B cell (primary cell): ENCODE measurements around the gene ZNF556. TPM values are rescaled to one million over a fixed set of nuclear protein-coding genes. Genes with fewer than 3 reads are reported as not detected.

Experiments used
- ATAC-seq: fragments of 200-7000 bp; cut with Tn5 transposase; one replicate; pipeline ENCODE4 v1.10.0; 2021; ENCODE audit warnings: low read depth, mild to moderate bottlenecking, moderate number of reproducible peaks, moderate library complexity
- CTCF ChIA-PET: fragments of 350-600 bp; sonication (Branson Sonifier 250); formaldehyde crosslinking; loops from one replicate; lab custom pipeline; 2021; ENCODE audit warnings: antibody characterized with exemption, inconsistent platforms; lab: Charles Lee
- POLR2A ChIA-PET: fragments of 350-600 bp; sonication (Branson Sonifier 250); formaldehyde crosslinking; loops from one replicate; lab custom pipeline; 2021; ENCODE audit warnings: antibody characterized with exemption; lab: Charles Lee
- DNase-seq: peaks from one replicate; pipeline ENCODE4 v3.0.0; 2013
- H2AFZ ChIP-seq: 2 replicates; pipeline ENCODE4 v1.6.1; 2012; ENCODE audit warnings: mild to moderate bottlenecking, low read depth, low read length; ENCODE audit not compliant: insufficient read depth, poor library complexity, severe bottlenecking
- H3K27ac ChIP-seq, 2 donors: 1 replicate in 1 of 2; 2 replicates in 1 of 2; pipeline ENCODE4 v1.5.1; 2012 to 2013; ENCODE audit warnings: low read length in 2 of 2, mild to moderate bottlenecking in 2 of 2, moderate library complexity in 1 of 2
- H3K27me3 ChIP-seq, 4 experiments: fragments of 200-600 bp in 1 of 4; sonication (generic) in 1 of 4; replicated peaks in 1 of 4; 1 replicate in 2 of 4; 2 replicates in 2 of 4; pipeline versions ENCODE4 v1.6.1 to v1.7.0; 2013 to 2016; ENCODE audit warnings: low read length in 3 of 4, mild to moderate bottlenecking in 2 of 4, mixed read lengths in 1 of 4, moderate library complexity in 1 of 4; ENCODE audit not compliant: insufficient read depth in 4 of 4, control insufficient read depth in 3 of 4; ENCODE audit errors: control extremely low read depth in 1 of 4
- H3K36me3 ChIP-seq, 2 experiments: replicated peaks in 1 of 2; 1 replicate in 1 of 2; 2 replicates in 1 of 2; pipeline versions ENCODE4 v1.6.1 to v1.7.1; 2013; ENCODE audit warnings: low read length in 1 of 2; ENCODE audit not compliant: insufficient read depth in 2 of 2, control insufficient read depth in 1 of 2; ENCODE audit errors: control extremely low read depth in 1 of 2, extremely low read depth in 1 of 2
- H3K4me1 ChIP-seq, 2 donors: fragments of 200-600 bp in 1 of 2; sonication (generic) in 1 of 2; 1 replicate in 1 of 2; 2 replicates in 1 of 2; pipeline versions ENCODE4 v1.5.1 to v1.6.1; 2013 to 2017; ENCODE audit warnings: low read length in 2 of 2; ENCODE audit not compliant: control insufficient read depth in 2 of 2, insufficient read depth in 2 of 2
- H3K4me2 ChIP-seq: replicated peaks from 2 replicates; pipeline ENCODE3; 2012; ENCODE audit warnings: mild to moderate bottlenecking, low read depth, low read length; ENCODE audit not compliant: poor library complexity, severe bottlenecking
- H3K4me3 ChIP-seq, 5 experiments: fragments of 200-600 bp in 1 of 5; sonication (generic) in 1 of 5; 1 replicate in 3 of 5; 2 replicates in 2 of 5; pipeline versions ENCODE4 v1.5.1 to v1.7.0; 2011 to 2016; ENCODE audit warnings: low read length in 4 of 5, mild to moderate bottlenecking in 4 of 5, low read depth in 2 of 5, control low read depth in 1 of 5, moderate library complexity in 1 of 5; ENCODE audit not compliant: insufficient read depth in 1 of 5; ENCODE audit errors: control extremely low read depth in 1 of 5, extremely low read depth in 1 of 5
- H3K79me2 ChIP-seq: fragments of 200-600 bp; sonication (generic); one replicate; pipeline ENCODE4 v1.6.0; 2016; ENCODE audit warnings: low read length; ENCODE audit not compliant: control insufficient read depth, insufficient read depth
- H3K9ac ChIP-seq: fragments of 200-600 bp; sonication (generic); 2 replicates; pipeline ENCODE4 v1.6.1; 2017; ENCODE audit warnings: mild to moderate bottlenecking, low read length, moderate library complexity
- H3K9me3 ChIP-seq, 3 donors: one replicate each; pipeline versions ENCODE4 v1.6.1 to v1.7.1; 2013; ENCODE audit warnings: low read length in 2 of 3; ENCODE audit not compliant: control insufficient read depth in 2 of 3, insufficient read depth in 1 of 3; ENCODE audit errors: control extremely low read depth in 1 of 3
- H4K20me1 ChIP-seq: 2 replicates; pipeline ENCODE4 v1.6.0; 2012; ENCODE audit warnings: mild to moderate bottlenecking, low read length; ENCODE audit not compliant: insufficient read depth, control insufficient read depth, poor library complexity, severe bottlenecking
- H3K27ac Mint-ChIP-seq: one replicate; pipeline ENCODE4 v1.8.0; 2021; ENCODE audit warnings: mixed read lengths
- H3K27me3 Mint-ChIP-seq: one replicate; pipeline ENCODE4 v1.8.0; 2021; ENCODE audit warnings: mixed read lengths
- H3K4me1 Mint-ChIP-seq: one replicate; pipeline ENCODE4 v1.8.0; 2021; ENCODE audit warnings: mixed read lengths
- H3K4me3 Mint-ChIP-seq: one replicate; pipeline ENCODE4 v1.8.0; 2021; ENCODE audit warnings: mixed read lengths
- H3K9me3 Mint-ChIP-seq: one replicate; pipeline ENCODE4 v1.8.0; 2022; ENCODE audit warnings: mixed read lengths; ENCODE audit not compliant: insufficient read depth
- EZH2 ChIP-seq: IDR thresholded peaks from 2 replicates; pipeline ENCODE4 v1.6.1; 2012; ENCODE audit warnings: borderline replicate concordance, low read depth, mild to moderate bottlenecking, moderate library complexity, low read length; ENCODE audit not compliant: insufficient read depth, poor library complexity, severe bottlenecking
- WGBS: methylation state at CpG from one replicate; pipeline ENCODE4 v1.1.5; 2013; ENCODE audit warnings: missing lambda C conversion rate; ENCODE audit not compliant: insufficient coverage; 5-methylcytosine and 5-hydroxymethylcytosine counted together
- intact Hi-C: fragments of 100-400 bp; cut with micrococcal nuclease; formaldehyde crosslinking; loops from one replicate; pipeline ENCODE4 v1.10.0; 2022
- polyA minus RNA-seq: library from RNA; depleted of rRNA, polyadenylated mRNA; stranded (reverse); fragments of >200 nt; gene quantifications from 2 replicates; pipeline ENCODE4 v1.2.3, GENCODE V29; 2012
- polyA plus RNA-seq: library from polyadenylated mRNA; depleted of rRNA; stranded (reverse); fragments of >200 nt; gene quantifications from 2 replicates; pipeline ENCODE4 v1.2.3, GENCODE V29; 2012
- total RNA-seq, 2 donors: library from RNA; stranded (reverse); fragments of 120-200 nt in 1 of 2; gene quantifications; 1 replicate in 1 of 2; 2 replicates in 1 of 2; pipeline versions ENCODE4 v1.2.3 to v1.2.4, GENCODE V29; 2013 to 2022
- TF ChIP-seq, protein P1 (sequence below): fragments of 200-600 bp; IDR thresholded peaks from one replicate; pipeline ENCODE4 v1.8.0; 2022; ENCODE audit warnings: antibody characterized with exemption, mild to moderate bottlenecking

Gene ZNF556
- total RNA-seq (not detected in 2 replicates), polyA plus RNA-seq (0.13 and 0.17 TPM in 2 replicates), polyA minus RNA-seq (not detected in 2 replicates)
- total RNA-seq (2013): 1.0 TPM

DNA sequence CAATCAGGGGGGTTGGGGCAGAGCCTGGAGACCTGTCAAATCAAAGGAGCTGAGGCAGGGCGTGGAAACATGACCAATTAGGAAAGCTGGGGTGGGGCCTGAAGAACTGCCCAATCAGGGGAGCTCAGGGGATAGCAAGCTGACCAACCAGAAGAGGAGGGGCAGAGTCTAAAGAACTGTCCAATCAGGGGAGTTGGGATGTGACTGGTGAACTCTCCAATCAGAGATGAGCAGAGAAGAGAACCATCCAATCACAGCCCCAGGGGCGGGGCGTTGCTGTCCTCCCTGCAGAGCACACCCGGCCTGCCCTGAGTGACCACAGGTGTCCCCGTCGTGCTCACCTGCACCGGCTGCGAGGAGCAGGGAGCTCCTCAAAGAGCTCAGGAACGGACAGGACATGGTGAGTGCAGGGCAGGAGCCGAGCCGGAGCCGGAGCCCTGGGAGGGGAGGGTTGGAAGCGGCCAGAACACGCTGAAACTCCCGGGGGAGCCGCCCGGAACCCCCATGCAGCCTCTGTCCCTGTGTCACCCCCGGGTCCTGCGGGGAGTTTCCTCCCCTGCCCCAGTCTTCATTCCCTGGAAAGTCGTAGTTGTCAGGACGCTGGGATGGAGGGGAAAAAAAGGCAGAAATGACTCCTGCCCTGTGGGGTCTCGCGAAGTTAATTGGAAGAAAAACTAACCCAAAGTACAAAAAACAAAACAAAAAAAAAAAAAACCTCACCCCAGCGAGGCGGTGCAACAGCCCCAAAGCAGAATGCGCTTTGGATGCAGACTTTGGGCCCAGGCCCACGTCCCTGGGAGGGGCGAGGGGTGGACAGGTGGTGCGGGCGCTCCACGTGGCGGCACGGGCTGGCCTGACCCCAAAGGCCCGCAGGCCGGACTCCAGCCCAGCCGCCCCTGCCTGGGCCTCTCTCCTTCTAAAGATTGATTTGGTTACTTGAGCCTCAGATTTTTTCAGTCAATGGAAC lies at the start of gene ZNF556:
Gene ZNF556, plus strand, starts transcription at position 311 of the 967 bp plus-strand sequence. Its CDS starts 87 bp downstream, at position 398.
- no peak within 1 kb of the TSS for H3K4me2 ChIP-seq
- H3K9ac ChIP-seq: no peak within 1 kb of the TSS
- ChIA-PET CTCF (interaction anchor here (0.6 to 1.5 kb wide), 3 partner anchors 20 to 219 kb away, joined by 3 read pairs; no protein-coding TSS in a partner anchor), POLR2A (interaction anchor here (0.6 kb wide), 1 partner anchor 16 kb away, joined by 3 read pairs; no protein-coding TSS in a partner anchor)
- H2AFZ ChIP-seq: no peak within 1 kb of the TSS
- DNase-seq: no peak
- H4K20me1 ChIP-seq: no peaks in the 10 kb centered on the region
- no peaks in the 10 kb centered on the region for H3K9me3 Mint-ChIP-seq
- H3K79me2 ChIP-seq: no peaks in the 10 kb centered on the region
- intact Hi-C loops: no loop called here
- H3K4me1 Mint-ChIP-seq: peaks cover 5% of the 10 kb centered on the region
- H3K27ac ChIP-seq: no peak within 1 kb of the TSS
- no peaks in the 10 kb centered on the region for H3K4me1 ChIP-seq
- H3K36me3 ChIP-seq: no peaks in the 10 kb centered on the region
- H3K4me3 Mint-ChIP-seq: no peak within 1 kb of the TSS
- H3K27ac Mint-ChIP-seq: no peak within 1 kb of the TSS
- H3K27me3 ChIP-seq: no peaks in the 10 kb centered on the region
- TF ChIP-seq, protein P1, sequence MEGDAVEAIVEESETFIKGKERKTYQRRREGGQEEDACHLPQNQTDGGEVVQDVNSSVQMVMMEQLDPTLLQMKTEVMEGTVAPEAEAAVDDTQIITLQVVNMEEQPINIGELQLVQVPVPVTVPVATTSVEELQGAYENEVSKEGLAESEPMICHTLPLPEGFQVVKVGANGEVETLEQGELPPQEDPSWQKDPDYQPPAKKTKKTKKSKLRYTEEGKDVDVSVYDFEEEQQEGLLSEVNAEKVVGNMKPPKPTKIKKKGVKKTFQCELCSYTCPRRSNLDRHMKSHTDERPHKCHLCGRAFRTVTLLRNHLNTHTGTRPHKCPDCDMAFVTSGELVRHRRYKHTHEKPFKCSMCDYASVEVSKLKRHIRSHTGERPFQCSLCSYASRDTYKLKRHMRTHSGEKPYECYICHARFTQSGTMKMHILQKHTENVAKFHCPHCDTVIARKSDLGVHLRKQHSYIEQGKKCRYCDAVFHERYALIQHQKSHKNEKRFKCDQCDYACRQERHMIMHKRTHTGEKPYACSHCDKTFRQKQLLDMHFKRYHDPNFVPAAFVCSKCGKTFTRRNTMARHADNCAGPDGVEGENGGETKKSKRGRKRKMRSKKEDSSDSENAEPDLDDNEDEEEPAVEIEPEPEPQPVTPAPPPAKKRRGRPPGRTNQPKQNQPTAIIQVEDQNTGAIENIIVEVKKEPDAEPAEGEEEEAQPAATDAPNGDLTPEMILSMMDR: no peak
- no peak for TF ChIP-seq EZH2
- no peak for ATAC-seq
- no peak within 1 kb of the TSS for H3K4me3 ChIP-seq
- peaks cover 0 to 13% (median 0%) of the 10 kb centered on the region in 3 donors for H3K9me3 ChIP-seq
- H3K27me3 Mint-ChIP-seq: peaks cover 9% of the 10 kb centered on the region
- 93% methylated on average over 25 of the region's 36 CpGs for WGBS
